Stimulated activated CD4-positive, alpha-beta T cell treated with anti-CD3 and anti-CD28 coated beads, Interleukin-2, amount 100 ng/mL, for 24 hours (primary cell): ENCODE data around the gene SH2D1B.
A peak's percentile ranks its signal among the peaks of the same experiment; 100 is the strongest.

ENCODE experiments used
- DNase-seq, 2 donors: peaks; one replicate each; pipeline ENCODE4 v3.0.0-alpha.2; 2020

Gene SH2D1B

DNA sequence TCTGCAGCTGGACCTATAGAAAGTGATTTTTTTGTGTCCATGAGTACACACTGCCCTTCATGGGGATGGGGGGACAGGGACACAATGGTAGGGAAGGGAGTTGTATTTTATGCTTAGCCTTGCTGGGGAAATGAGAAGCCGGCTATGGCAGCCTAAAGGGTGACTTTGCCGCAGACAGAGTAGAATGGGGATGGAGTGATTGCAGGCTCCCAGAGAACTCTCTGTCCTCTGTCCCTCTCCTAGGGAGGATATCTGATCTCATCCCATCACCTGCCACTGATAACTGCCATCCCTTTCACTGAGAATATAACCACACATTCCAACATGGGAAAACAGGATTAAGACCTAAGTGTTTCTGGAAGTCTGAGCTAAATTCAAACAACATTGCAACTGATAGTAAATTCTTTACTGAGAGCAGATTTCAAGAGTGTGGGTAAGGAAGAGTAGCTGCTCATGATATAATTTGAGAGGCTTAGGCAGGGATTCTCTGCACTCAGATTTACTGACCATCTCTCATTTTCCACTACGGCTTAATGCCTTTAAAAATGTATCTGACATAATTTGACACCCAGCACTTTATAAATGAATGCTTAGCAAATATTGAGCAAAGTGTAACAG, 13.9 kb downstream of the SH2D1B start:
- DNase-seq, result no peak

DNA sequence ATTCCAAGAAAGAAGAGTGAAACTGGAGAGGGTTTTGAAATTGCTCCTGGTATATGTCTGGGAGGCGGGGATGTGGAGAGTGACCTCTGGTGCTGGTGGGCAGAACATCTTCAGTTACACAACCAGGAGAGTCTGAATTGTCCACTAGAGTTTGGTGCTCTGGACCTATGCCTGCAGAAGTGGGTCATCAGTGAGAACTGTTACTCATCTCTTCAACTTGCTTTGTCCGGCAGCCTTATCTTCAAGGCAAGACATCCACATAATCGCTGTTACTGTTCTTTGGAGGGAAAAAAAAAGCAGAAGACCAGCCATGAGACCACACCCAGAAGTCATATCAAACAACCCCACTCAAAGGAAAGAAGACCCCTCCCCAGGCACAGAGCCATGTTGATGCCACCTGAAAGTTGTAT, 14.9 kb downstream of the SH2D1B start:
- no peak for DNase-seq

DNA sequence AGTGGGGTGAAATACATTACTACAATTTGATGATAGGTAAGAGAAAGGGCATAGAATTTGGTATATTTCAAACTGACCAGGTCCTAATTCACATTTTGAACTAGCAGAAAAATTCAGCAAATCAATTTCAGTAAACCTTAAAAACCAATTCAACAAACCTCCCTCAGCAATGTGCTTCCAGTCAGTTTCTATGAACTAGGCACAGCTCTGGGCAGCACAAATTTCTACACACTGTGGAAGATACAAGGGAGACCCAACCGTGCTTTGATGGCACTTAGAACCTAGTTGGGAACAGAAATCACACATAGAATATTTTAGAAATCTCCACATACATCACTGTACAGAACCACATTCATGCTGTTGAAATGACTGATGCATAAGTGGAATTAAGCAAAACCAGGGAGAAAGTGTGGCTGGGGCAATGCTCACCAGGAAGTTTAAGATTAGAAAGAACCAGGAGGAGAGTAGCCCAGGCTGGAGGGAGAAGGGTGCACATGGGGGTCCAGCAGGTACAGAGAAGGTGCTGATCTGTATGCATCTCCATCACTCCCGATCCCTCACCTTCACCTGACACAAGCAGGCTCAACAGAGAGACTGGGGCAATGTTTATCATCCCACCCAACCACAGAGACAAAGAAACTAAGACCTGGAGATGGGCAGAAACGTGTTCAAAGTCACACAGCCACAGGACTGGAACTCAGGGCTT, 15.6 kb downstream of the SH2D1B start:
- DNase-seq, result no peak

DNA sequence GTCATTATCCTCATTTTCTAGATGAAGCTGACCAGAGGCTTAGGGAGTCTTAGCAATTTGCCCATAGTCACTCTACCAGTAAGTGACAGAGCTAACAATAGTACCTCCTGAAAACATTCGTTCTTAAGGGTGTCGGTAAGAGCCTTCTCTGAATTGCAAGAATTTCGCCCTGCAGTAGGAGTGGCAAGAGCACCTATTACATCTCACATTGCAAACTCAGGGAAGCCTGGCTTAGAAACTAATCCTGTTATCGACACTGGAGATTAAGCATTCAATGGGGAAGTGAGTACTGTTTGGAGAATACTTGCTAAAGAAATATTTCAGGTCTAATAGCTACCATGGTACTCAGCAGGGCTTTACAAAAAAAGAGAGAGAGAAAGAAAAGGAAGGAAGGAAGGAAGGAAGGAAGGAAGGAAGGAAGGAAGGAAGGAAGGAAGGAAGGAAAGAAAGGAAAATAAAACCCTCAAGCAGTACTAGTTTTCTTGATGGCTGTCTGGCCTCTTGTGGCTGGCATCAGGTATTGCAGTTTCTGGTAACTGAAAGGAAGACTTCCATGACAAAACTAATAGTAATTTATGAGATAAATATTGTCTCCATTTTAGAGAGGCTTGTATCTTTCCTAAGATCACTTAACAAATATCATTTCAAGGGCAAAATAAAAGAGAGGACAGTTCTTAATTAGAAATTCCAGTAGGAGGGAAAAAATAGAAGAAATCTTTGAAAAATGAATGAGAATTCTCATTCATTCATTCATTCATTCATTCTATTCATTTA, 20.0 kb downstream of the SH2D1B start:
- DNase-seq, result peak in 1 of 2 donors; percentile 13

DNA sequence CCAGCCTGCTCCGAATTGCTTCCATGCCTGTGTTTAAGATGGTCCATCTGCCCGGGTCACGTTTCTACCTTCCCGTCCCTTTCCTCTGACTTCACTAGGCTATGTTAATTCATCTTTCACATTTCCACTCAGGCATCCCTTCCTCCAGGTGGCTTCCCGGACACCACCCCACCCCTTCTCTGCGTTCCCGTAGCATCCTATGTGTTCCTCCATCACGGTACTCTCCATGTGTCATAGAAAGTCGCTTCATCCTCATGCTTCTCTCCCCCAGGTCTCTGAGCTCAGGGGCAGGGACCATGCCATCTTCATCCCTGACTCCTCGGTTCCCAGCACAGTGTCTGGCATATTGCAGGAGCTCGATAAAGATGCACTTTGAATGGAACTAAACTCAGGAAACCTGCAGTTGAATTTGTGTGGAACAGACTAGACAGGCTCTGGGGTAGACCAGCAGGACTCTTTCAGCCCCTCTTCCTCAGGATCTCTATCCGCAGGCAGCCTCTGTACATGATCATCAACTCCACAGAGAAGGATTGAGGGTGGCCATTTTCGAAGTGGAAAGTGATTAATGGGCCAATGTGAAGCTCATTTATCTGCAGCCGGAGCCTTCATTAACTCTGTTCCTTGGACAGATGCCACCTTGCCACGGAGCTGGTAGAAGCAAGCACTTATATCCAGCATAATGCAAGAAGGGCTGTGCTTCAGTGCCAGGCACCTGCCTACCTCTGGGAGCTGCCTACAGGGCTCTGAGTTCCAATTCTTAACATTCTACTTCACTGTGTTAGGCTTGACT, 21.3 kb downstream of the SH2D1B start:
- DNase-seq, result no peak

DNA sequence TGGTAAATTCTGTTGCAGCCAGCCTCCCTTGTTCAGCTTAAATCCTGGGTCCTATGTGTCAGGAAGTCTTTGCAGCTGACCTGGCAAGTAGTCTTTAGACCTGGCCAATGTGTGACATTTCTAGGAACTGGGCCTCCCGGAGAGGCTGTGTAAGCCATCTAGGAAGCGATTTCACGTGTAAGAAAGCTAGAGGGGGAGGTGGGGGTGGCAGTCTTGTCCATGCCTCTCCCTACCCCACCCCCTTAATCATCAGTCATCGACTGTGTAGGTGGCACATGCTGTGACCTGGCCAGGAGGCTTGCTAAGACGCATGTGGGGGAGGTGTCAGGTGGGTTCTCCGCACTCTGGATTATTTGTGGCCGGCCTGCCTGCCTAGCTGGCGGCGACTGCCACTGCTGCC, 22.0 kb downstream of the SH2D1B start:
- DNase-seq, result no peak

DNA sequence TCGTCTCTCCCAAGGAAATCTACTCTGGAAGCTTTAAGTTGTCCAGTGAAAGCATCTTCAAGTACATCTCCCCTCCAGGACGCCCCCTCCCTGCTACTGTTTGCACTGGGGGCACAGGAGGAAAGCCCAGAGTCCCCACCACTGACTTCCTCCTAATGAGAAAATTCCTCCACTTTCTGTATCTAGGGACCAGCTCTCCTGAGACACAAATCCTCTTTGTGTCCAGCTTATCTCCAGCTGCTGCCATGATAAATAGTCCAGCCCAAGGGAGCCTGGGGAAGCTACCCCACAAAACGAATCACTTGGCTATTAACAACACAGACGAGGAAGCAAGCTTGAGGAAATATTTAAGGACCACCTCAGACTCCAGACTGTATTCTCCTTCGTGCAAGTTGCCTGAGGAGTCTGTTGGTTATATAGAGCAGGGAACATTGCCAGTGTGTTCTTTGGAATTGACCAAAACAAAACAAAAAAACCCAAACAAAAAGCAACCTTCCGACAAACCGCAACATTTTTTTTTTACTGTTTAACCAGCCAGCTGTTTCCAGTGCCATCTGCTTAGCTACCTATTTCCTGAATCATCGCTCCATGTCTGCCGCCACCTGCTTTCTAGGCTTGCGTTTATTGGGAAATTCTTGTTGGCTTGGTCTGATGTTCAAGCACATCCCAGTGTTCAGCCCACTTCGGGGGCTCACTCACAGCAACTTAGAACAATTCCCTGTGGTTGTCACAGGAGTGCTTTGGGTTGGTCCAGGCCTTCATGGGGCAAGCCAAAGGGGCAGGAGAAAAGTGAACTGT, 22.7 kb downstream of the SH2D1B start:
- no peak for DNase-seq

DNA sequence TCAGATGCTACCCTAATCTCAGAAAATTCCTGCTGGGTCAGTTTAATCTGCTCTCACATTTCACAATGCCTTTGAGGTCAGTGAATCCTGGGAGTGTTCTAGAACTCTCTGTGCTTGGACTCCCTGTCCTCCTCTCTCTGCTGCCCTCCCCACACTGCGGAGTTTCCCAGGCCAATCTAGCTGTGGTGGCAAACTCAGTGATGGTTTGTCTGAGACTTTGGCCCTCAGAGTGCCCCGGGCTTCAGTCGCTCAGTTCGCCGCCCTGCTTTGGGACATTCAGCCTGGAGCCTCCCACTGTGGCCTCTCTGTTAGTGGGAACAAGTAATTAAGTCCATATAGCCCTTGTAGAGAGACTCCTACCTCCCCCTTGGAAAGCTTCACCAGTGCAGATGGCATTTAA, 23.3 kb downstream of the SH2D1B start:
- DNase-seq, result no peak

DNA sequence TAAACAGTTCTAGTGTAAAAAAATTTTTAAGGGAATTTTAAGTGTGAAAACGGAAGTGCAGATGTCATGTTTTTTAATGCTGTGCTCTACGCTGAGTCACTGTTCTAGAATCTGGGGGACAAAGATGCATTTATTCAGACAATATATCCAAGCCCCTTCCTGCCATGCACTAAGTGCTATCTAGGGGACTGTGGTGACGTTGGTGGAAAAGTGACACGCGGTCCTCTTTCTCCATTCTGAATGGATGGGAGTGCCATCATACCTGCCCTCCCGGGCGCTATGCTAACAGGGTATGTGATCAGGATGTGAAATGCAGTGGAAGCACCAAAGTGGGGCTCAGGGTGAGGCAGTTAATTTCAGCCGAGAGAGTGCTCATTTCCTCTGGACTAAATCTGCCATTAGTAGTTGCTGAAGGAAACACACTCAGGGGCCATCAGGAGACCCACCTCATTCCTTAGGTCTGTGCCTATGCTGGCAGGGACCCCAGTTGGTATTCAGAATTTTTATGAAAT, 23.8 kb downstream of the SH2D1B start:
- DNase-seq, result no peak

DNA sequence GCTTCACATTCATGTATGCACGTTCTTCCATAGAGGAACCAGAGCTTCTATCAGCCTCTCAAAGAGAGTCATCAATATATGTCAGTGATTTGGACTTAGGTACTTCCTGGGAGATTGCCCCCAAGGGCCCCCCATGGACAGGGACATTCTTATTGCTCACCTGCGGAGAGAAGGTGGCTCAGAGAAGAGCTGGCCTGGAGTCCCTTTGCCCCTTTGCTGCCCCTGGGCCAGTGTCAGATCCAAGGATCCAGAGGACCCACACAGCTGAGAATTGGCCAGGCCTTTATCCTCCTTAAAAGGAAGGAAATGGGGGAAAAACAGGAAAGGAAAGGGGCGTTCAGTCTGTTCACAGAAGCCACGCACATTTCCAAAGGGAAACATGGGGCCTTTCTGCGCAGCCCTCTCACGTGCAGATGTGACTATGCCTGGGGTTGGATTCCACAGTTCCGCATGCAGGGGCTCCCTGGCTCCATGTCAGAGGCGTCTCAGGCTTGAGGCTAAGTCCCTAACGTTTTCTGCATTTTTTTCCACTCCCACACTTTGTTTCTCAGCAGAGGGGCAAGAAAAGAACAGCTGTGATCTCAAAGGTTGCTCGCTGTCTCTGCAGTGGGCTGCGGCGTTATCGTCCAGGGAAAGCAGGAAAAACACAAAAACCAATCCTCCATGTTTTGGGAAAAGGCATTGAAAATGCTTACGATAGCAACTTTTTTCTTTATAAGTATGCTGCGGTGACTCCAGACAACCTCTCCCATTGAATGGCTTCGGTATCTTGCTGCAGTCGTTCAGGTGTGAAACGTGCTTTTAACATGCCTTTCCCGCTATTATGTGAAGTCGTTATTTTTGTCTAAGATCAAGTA, 24.5 kb downstream of the SH2D1B start:
- DNase-seq, result no peak

DNA sequence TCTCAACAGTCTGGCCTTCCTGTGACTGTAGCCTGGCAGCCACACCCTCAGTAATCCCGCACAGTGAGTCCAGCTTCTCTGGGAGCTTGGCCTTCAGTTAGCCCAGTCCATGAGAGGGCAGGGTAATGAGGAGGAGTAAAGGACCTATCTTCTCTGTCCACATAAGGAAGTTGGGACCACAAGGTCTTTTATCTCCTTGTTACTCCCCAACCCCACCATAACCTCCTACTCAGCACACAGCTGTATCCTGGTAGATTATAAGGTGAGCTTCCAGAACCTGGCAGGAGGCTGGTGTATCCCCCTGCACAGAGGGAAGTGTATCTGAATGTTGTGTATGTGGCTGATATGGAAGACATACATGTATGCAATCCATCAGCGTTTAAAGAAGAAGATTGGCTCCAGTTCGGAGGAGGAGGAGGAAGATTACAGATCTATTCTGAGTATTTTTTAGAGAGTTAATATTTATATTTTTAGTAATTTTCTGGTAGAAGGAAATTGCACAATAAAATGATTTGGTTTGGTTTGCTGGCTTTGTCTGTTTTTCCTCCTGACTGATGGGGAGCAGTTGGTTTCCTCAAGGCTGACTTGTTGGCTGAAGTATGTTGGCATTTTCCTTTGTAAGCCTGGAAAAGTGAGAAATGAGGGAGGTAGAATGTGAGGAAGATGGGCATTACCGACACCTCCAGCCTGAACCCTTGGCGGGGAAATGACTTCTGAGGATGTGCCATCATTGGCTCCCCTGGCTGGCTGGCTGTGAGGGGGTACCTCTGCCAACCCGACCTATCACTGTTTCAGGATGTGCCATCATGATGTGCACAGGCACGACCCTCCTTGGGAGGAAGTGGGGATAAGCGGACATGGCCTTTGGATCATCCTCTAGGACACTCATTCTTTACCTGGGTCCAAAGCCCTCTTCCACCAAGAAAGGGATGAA, 25.4 kb downstream of the SH2D1B start:
- DNase-seq, result no peak

DNA sequence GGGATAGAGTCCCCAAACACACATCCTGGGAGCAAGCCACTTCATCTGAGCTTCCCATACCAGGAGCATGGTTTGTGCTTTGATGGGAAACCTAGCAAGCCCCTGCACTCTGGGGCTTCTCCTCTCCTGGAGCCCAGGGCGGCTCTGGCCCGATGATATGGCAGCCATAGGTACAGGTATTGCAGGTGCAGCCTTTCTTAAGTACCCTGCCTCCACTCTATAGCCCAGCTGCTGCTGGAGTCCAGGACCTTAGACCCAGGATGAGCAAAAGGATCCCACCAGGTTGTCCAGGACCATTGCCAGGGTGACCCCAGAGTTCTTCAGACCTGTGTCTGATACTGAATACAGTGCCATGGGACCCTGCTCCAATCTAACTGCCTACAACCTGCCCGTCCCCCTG, 26.2 kb downstream of the SH2D1B start:
- no peak for DNase-seq

DNA sequence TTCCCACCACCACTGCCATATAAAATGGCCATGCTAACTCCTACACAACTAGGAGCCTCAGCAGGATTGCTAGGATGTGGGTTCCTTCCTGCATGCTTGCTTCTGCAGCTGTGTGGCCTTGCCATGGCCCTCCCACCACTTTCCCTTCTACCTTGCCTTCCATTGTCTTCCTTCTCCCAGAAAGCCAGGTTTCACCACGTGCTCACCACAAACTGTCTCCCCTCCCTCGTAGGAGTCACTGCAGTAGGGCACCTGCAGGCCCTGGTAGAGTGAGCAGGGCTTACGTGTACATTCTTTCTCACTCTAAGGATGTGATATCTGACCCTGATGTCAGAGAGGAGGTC, 26.7 kb downstream of the SH2D1B start:
- no peak for DNase-seq

DNA sequence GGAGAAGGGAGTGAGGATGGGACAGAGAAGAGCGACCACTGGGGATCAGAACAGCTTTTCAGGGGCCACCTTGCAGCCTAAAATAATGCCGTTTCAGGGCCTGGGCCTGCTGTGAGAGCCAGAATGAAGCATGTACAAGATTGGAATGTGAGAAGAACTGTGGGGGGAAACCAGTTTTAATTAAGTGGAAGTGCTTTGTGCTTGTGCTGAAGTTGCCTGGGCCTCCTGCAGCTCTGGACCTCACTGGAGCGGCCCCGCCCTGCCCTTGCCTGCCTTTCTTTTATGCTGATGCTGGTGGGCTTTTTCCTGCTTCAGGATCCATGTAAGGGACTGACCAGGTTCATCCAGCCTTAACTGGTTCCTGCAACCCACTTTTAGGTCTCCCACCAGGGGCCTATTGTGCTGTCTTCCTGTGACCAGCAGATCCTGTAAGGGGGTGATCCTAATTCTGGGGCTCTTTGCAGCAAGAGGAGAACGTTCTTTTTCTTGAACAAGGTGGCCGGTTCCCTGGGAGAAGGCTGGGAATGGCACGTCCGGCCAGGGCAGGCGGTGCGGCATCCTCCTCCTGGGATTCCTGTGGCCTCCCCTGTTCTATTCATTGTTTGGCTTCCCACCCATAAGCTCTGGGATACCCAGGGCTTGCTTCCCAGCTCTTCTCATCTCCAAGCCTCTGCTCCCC, 27.2 kb downstream of the SH2D1B start:
- DNase-seq, result no peak

DNA sequence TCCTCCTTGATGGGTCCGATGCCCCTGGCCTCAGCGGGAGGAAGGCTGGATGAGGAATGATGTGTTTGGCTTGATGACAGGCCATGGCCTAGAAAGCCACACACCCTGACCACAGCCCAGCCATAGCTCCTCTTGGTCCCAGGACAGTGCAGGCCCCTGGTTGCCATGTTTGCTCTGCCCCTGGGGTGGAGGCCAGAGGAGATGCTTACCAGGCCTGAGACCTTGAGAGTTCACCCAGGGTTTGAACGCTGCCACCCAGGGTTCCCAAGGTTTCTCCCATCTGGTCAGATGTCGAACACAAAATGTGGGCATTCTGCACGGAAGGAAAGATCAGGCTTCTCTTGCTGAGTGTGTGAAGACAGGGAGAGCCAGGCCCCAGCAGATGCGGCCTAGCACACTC, 27.8 kb downstream of the SH2D1B start:
- no peak for DNase-seq

DNA sequence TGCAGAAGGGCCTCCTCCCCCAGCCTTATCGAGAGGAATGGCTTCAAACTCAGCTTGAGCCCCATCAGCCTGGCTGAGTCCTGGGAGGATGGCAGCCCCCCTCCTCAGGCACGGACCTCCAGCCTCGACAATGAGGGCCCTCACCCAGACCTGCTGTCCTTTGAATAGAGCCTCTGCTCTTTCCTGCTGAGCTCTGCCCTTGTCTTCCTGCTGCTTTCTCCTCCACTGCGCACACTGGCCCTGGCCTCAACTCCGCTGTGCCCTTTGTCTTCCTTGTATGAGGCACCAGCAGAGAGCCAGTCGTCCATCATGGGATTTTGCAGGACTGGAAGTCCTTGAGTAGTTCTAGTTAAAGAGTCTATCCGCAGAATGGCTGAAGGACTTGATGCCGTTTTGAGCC, 28.4 kb downstream of the SH2D1B start:
- DNase-seq, result no peak

DNA sequence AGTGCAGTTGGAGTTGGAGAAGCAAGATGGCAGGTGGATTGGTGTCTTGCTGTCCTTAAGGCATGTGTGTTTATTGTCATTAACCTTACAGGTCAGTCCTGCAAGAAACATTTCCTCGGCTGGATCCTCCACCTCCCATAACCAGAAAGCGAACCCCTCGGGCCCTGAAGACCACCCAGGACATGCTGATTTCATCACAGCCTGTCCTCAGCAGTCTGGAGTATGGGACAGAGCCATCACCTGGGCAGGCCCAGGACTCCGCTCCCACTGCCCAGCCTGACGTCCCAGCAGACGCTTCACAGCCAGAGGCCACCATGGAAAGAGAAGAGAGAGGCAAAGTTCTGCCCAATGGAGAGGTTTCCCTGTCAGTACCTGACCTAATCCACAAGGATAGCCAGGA, 28.8 kb downstream of the SH2D1B start:
- no peak for DNase-seq

DNA sequence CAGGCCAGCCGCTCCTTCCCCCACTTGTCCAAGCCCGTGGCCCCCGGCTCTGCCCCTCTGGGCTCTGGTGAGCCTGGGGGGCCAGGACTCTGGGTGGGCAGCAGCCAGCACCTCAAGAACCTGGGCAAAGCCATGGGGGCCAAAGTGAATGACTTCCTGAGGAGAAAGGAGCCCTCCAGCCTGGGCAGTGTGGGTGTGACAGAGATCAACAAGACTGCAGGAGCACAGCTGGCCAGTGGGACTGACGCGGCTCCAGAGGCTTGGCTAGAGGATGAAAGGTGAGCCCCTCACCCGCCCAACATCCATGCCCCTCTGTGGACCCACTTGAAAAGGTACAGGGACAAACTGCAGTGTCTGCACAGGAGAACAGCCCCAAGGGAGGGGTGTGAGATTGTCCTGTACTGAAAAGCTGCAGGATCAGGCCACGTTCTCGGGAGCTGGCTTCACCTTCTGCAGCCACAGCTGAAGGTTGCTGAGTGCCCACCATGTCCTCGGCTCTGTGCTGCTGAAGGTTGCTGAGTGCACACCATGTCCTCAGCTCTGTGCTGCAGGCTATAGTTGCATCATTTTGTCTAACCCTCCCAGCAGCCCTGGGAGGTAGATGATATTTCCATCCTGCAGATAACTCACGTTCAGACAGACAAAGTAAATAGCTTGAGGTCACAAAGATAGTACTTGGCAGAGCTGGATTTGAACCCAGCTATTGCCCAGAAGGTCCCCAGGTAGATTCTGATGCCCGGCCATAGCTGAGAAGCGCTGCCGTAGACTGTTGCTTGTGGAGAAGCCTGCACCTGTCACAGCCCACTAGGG, 29.8 kb downstream of the SH2D1B start:
- no peak for DNase-seq

DNA sequence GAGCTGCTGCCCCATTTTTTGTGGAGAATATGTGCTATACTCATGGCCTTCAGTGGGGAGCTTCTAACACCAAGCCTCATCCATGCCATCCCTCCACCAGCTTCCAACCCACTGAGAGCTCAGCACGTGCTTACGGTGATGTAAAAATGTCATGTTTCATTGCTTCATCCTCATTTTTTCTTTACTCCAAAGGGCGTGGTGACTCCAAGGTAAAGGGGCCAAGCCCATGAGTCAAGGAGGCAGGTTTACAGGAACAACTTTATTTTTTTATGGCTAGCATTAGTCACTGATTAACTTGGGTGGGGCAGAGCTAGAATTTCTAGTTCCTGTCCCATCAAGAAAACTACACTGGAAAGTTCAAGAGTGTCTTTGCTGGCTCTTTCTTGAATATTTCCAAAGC, 30.6 kb downstream of the SH2D1B start, which contains the start of gene C1orf226:
Gene C1orf226 (plus strand): TSS at position 346 of the 400 bp plus-strand sequence. CDS start 174 bp downstream, outside the sequence.
- DNase-seq, result no peak
